Ascending aorta (tissue), 2 donors: Measurements from ENCODE around the gene OCA2. TPM values are rescaled to one million over a fixed set of nuclear protein-coding genes. Genes with fewer than 3 reads are reported as not detected.
A peak's percentile ranks its signal among the peaks of the same experiment; 100 is the strongest.

Experiments
- DNase-seq, 2 donors: peaks; one replicate each; pipeline ENCODE4 v3.0.0-alpha.2; 2019; ENCODE audit warnings: low spot score in 2 of 2
- H3K27ac ChIP-seq, 2 donors: fragments of 200-600 bp; sonication (generic); one replicate each; pipeline ENCODE4 v1.5.1; 2016 to 2017; ENCODE audit warnings: mild to moderate bottlenecking in 1 of 2
- H3K27me3 ChIP-seq: fragments of 200-600 bp; sonication (generic); one replicate; pipeline ENCODE4 v1.5.1; 2017
- H3K36me3 ChIP-seq, 2 donors: fragments of 200-600 bp; sonication (generic); one replicate each; pipeline ENCODE4 v1.5.1; 2016
- H3K4me1 ChIP-seq, 2 donors: fragments of 200-600 bp; sonication (generic); one replicate each; pipeline ENCODE4 v1.5.1; 2016 to 2017; ENCODE audit warnings: mild to moderate bottlenecking in 1 of 2
- H3K4me3 ChIP-seq, 2 donors: fragments of 200-600 bp; sonication (generic); one replicate each; pipeline ENCODE4 v1.5.1; 2016 to 2017; ENCODE audit warnings: mild to moderate bottlenecking in 1 of 2
- H3K9me3 ChIP-seq, 2 donors: fragments of 200-600 bp; sonication (generic); one replicate each; pipeline ENCODE4 v1.5.1; 2016
- intact Hi-C: fragments of 100-400 bp; cut with DNase I; formaldehyde crosslinking; loops from one replicate; pipeline ENCODE4 v1.15.1; 2023
- total RNA-seq: library from RNA; depleted of rRNA; stranded (reverse); fragments of >200 nt; gene quantifications from one replicate; pipeline ENCODE4 v1.1.0, GENCODE V29; 2016
- TF ChIP-seq, protein P1 (sequence below), 3 experiments: fragments of 200-600 bp in 2 of 3; fragments of 450-650 bp in 1 of 3; sonication (generic) in 2 of 3; IDR thresholded peaks; one replicate each; pipeline ENCODE4 v1.5.1; 2016 to 2019; ENCODE audit warnings: antibody characterized with exemption in 3 of 3, mild to moderate bottlenecking in 1 of 3, moderate library complexity in 1 of 3

Gene OCA2
- total RNA-seq, 1 donor from 2014 or later: 1.2 TPM

GRCh38 chr15:28128031-28128430 lies 28.9 kb upstream of the OCA2 start:
- no peaks in the 10 kb centered on the region for H3K27me3 ChIP-seq
- no peak overlapping the region for H3K4me3 ChIP-seq
- peaks cover 0 to 8% of the 10 kb centered on the region in 2 donors for H3K4me1 ChIP-seq
- DNase-seq: peak in 1 of 2 donors; percentile 25
- H3K36me3 ChIP-seq: peaks cover 39 to 53% of the 10 kb centered on the region in 2 donors
- intact Hi-C loops: no loop called here
- no peak overlapping the region for H3K27ac ChIP-seq
- no peaks in the 10 kb centered on the region for H3K9me3 ChIP-seq
- TF ChIP-seq, protein P1, sequence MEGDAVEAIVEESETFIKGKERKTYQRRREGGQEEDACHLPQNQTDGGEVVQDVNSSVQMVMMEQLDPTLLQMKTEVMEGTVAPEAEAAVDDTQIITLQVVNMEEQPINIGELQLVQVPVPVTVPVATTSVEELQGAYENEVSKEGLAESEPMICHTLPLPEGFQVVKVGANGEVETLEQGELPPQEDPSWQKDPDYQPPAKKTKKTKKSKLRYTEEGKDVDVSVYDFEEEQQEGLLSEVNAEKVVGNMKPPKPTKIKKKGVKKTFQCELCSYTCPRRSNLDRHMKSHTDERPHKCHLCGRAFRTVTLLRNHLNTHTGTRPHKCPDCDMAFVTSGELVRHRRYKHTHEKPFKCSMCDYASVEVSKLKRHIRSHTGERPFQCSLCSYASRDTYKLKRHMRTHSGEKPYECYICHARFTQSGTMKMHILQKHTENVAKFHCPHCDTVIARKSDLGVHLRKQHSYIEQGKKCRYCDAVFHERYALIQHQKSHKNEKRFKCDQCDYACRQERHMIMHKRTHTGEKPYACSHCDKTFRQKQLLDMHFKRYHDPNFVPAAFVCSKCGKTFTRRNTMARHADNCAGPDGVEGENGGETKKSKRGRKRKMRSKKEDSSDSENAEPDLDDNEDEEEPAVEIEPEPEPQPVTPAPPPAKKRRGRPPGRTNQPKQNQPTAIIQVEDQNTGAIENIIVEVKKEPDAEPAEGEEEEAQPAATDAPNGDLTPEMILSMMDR (IDR thresholded peaks at IDR 0.05): no peak

- H3K9me3 ChIP-seq: no peaks in the 10 kb centered on the region
- H3K4me3 ChIP-seq: no peak overlapping the region
- H3K36me3 ChIP-seq: peaks cover 38 to 51% of the 10 kb centered on the region in 2 donors
- no peaks in the 10 kb centered on the region for H3K4me1 ChIP-seq
- TF ChIP-seq, protein P1 (IDR thresholded peaks at IDR 0.05): no peak
- no peak for DNase-seq
- H3K27ac ChIP-seq: no peak overlapping the region
- no peaks in the 10 kb centered on the region for H3K27me3 ChIP-seq
- intact Hi-C loops: no loop called here
Observed at GRCh38 chr15:28127036-28127435, 27.9 kb upstream of the OCA2 start.

DNA sequence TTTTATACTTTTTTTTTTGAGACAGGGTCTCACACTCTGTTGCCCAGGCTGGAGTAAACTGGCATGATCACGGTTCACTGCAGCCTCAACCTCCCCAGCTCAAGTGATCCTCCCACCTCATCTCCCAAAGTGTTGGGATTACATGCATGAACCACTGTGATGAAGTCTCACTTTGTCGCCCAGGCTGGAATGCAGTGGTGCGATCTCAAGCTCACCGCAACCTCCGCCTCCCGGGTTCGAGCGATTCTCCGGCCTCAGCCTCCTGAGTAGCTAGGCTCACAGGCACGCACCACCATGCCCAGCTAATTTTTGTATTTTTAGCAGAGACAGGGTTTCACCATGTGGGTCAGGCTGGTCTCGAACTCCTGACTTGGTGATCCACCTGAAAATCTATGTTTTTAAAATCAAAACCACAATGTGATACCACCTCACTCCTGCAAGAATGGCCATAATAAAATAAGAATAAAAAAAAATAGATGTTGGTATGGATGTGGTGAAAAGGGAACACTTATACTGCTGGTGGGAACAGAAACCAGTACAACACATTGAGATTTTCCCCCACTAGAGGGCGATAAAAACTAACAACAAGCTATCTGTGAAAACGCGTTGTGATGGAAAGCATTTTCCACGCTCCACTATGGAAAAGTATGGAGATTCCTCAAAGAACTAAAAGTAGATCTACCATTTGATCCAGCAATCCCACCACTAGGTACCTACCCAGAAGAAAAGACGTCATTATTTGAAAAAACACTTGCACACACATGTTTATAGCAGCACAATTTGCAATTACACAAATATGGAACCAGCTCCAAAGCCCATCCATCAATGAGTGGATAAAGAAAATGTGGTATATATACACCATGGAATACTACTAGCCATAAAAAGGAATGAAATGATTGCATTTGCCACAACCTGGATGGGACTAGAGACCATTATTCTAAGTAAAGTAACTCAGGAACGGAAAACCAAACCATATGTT lies 26.8 kb upstream of the OCA2 start:
- Histone ChIP-seq H3K4me1 (no peaks in the 10 kb centered on the region), H3K4me3 (no peak overlapping the region), H3K27me3 (no peaks in the 10 kb centered on the region), H3K36me3 (peaks cover 36 to 49% of the 10 kb centered on the region in 2 donors), H3K27ac (no peak overlapping the region), H3K9me3 (no peaks in the 10 kb centered on the region)
- TF ChIP-seq, protein P1 (IDR thresholded peaks at IDR 0.05): peak; percentile 40 to 68 (median 55)
- DNase-seq: peak in 1 of 2 donors; percentile 53
- intact Hi-C loops: no loop called here

DNA sequence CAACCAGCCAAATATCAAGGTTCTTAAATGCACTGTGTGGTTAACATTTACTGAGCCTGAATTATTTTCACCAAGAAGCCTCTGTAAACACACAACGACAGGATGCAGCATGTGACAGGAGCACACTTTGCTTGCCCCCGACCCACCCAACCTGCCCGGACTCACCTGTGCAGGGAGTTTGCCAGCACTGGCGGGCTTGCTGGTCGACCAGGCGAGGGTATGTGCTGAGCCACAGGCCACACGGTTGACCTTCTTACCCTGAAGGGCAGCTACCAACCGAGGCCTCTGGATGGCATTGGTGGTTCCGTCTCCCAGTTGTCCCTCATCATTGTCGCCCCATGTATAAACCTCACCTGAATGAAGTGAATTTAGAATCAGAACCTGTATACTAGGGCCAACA lies 25.7 kb upstream of the OCA2 start:
- Histone ChIP-seq H3K9me3 (no peaks in the 10 kb centered on the region), H3K4me3 (no peak overlapping the region), H3K36me3 (peaks cover 35 to 52% of the 10 kb centered on the region in 2 donors), H3K4me1 (no peaks in the 10 kb centered on the region), H3K27ac (no peak overlapping the region), H3K27me3 (no peaks in the 10 kb centered on the region)
- TF ChIP-seq, protein P1 (IDR thresholded peaks at IDR 0.05): no peak
- peak in 1 of 2 donors; percentile 42 for DNase-seq
- intact Hi-C loops: no loop called here

DNA sequence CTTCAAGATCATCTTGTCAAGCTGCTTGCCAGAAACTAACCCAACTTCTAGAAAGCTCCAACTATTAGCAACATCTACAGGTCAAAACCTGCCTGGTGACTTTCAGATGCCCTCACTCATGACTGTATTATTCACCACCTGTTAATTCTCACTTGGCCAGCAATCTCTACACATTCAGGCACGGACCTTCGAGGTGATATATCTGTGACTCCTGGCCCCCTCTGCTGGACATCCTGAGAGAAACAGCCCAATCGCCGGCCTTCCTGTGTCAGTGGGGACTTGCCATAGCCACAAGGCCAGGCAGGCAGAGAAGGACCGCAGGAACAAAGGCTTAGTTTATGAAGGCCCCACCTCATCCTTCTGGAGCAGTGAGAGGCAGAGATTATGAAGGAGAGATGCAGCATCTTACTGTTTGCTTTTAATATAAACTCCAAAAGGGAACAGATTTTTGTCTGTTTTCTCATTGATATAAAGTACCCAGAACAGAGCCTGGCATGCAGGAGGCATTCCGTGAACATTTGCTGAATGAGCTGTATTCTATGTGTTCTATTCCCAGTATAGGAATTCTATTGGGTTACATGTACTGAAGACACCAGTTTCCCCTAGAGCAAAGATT lies 24.4 kb upstream of the OCA2 start:
- TF ChIP-seq, protein P1 (IDR thresholded peaks at IDR 0.05): peak; percentile 62 to 81 (median 81)
- intact Hi-C loops: loop anchor here (1.0 to 2.0 kb wide), 2 partner anchors 37 to 103 kb away; no protein-coding TSS in a partner anchor
- peak; percentile 44 to 87 for DNase-seq
- H3K27me3 ChIP-seq: no peaks in the 10 kb centered on the region
- no peak overlapping the region for H3K27ac ChIP-seq
- peaks cover 29 to 53% of the 10 kb centered on the region in 2 donors for H3K36me3 ChIP-seq
- H3K9me3 ChIP-seq: no peaks in the 10 kb centered on the region
- no peak overlapping the region for H3K4me3 ChIP-seq
- H3K4me1 ChIP-seq: no peaks in the 10 kb centered on the region
